ENCODE results near the gene VPS13D.

The VPS13D gene

GRCh38 chr1:12402159-12402673, 172.4 kb downstream of the VPS13D start:
- Histone ChIP-seq H3K36me3 (ENCODE audit: insufficient read depth, low read length) (0 out of 2 replicates have a peak, but pooled peaks cover 15% of the 10 kb centered on the region), H4K20me1 (ENCODE audit: insufficient read depth, low read length) (no peaks in the 10 kb centered on the region), H3F3A (ENCODE audit: insufficient read depth, low read length) (no peaks in the 10 kb centered on the region), H3K4me3 (ENCODE audit: low read depth, low read length, poor library complexity, severe bottlenecking) (no peak overlapping the region), H3K4me1 (ENCODE audit: insufficient read depth, low read length, severe bottlenecking) (no peaks in the 10 kb centered on the region), H2AFZ (ENCODE audit: low read length) (no peak overlapping the region), H3K27ac (ENCODE audit: low read depth, low read length, poor library complexity, severe bottlenecking) (no peak overlapping the region), H3K9me2 (ENCODE audit: low read depth, low read length) (no peaks in the 10 kb centered on the region), H3K4me2 (ENCODE audit: low read length) (no peak overlapping the region), H3K27me3 (ENCODE audit: insufficient read depth, low read length) (no peaks in the 10 kb centered on the region), H3K9me3 (ENCODE audit: low read length) (no peaks in the 10 kb centered on the region), H3K9ac (ENCODE audit: low read length) (no peak overlapping the region), H3K79me2 (ENCODE audit: insufficient read depth, low read length) (no peaks in the 10 kb centered on the region)
- TF ChIP-seq EZH2 (IDR thresholded peaks at IDR 0.05; ENCODE audit: borderline replicate concordance, low read length) = no peak
- TF ChIP-seq CTCF (IDR thresholded peaks at IDR 0.05; ENCODE audit: low read length) = no peak

GRCh38 chr1:12402842-12403241, 173.0 kb downstream of the VPS13D start:
- Histone ChIP-seq H3K9me2 (ENCODE audit: low read depth, low read length) (no peaks in the 10 kb centered on the region), H3K36me3 (ENCODE audit: insufficient read depth, low read length) (0 out of 2 replicates have a peak, but pooled peaks cover 15% of the 10 kb centered on the region), H3K4me1 (ENCODE audit: insufficient read depth, low read length, severe bottlenecking) (no peaks in the 10 kb centered on the region), H2AFZ (ENCODE audit: low read length) (no peak overlapping the region), H3K9ac (ENCODE audit: low read length) (no peak overlapping the region), H3K9me3 (ENCODE audit: low read length) (no peaks in the 10 kb centered on the region), H3K4me2 (ENCODE audit: low read length) (no peak overlapping the region), H3K79me2 (ENCODE audit: insufficient read depth, low read length) (no peaks in the 10 kb centered on the region), H3K4me3 (ENCODE audit: low read depth, low read length, poor library complexity, severe bottlenecking) (no peak overlapping the region), H3K27me3 (ENCODE audit: insufficient read depth, low read length) (no peaks in the 10 kb centered on the region), H4K20me1 (ENCODE audit: insufficient read depth, low read length) (no peaks in the 10 kb centered on the region), H3F3A (ENCODE audit: insufficient read depth, low read length) (no peaks in the 10 kb centered on the region), H3K27ac (ENCODE audit: low read depth, low read length, poor library complexity, severe bottlenecking) (no peak overlapping the region)
- TF ChIP-seq CTCF (IDR thresholded peaks at IDR 0.05; ENCODE audit: low read length) = no peak
- no peak for TF ChIP-seq EZH2 (IDR thresholded peaks at IDR 0.05; ENCODE audit: borderline replicate concordance, low read length)

GRCh38 chr1:12404918-12405317, 175.1 kb downstream of the VPS13D start:
- Histone ChIP-seq H3K27ac (ENCODE audit: low read depth, low read length, poor library complexity, severe bottlenecking) (no peak overlapping the region), H3K9me3 (ENCODE audit: low read length) (0 out of 2 replicates have a peak, but pooled peaks cover under 1% of the 10 kb centered on the region), H3K9me2 (ENCODE audit: low read depth, low read length) (no peaks in the 10 kb centered on the region), H3K4me1 (ENCODE audit: insufficient read depth, low read length, severe bottlenecking) (no peaks in the 10 kb centered on the region), H3K9ac (ENCODE audit: low read length) (no peak overlapping the region), H3K36me3 (ENCODE audit: insufficient read depth, low read length) (peaks cover 16% of the 10 kb centered on the region), H4K20me1 (ENCODE audit: insufficient read depth, low read length) (no peaks in the 10 kb centered on the region), H3K79me2 (ENCODE audit: insufficient read depth, low read length) (no peaks in the 10 kb centered on the region), H2AFZ (ENCODE audit: low read length) (no peak overlapping the region), H3K4me3 (ENCODE audit: low read depth, low read length, poor library complexity, severe bottlenecking) (no peak overlapping the region), H3F3A (ENCODE audit: insufficient read depth, low read length) (no peaks in the 10 kb centered on the region), H3K27me3 (ENCODE audit: insufficient read depth, low read length) (no peaks in the 10 kb centered on the region), H3K4me2 (ENCODE audit: low read length) (no peak overlapping the region)
- no peak for TF ChIP-seq CTCF (IDR thresholded peaks at IDR 0.05; ENCODE audit: low read length)
- no peak for TF ChIP-seq EZH2 (IDR thresholded peaks at IDR 0.05; ENCODE audit: borderline replicate concordance, low read length)
